Measurements from ENCODE around the gene SCLT1.

Gene SCLT1

DNA sequence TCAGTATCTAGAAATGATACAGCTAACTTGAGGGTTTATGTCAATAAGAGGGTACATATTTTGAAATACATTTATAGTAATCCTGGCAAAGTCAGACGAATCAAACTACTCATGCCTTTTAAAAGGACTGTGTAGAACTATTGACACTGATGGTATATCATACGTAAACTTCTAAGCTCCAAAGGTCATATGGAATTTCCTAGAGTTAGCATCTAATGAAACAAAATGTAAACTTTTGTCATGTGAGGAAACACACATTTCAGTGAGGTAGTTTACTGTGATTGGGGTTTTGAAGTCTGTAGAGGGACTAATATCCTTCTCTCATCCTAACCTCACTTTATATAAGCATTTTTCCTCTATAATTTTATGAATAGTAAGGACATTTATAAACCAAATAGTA is 138.4 kb downstream of the SCLT1 start:
- no peak for DNase-seq

DNA sequence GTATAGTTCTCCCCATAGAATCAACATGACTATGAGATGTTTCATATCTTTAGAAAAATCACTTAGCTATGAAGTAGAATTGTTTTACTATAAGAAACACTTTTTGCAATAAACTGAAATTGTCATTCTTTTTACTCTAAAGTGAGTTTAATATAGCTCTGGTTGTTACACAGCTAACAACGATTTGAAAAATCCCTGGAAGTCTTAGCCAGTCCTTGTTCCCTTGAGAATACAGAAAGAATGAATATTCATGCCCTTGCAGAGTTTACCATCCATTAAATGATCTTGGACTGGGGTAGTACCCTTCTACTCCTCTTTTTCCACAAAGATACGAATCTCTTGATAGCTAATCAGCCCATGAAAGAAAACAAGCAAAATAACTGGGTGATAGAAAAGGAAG is 142.0 kb downstream of the SCLT1 start:
- DNase-seq: no peak

DNA sequence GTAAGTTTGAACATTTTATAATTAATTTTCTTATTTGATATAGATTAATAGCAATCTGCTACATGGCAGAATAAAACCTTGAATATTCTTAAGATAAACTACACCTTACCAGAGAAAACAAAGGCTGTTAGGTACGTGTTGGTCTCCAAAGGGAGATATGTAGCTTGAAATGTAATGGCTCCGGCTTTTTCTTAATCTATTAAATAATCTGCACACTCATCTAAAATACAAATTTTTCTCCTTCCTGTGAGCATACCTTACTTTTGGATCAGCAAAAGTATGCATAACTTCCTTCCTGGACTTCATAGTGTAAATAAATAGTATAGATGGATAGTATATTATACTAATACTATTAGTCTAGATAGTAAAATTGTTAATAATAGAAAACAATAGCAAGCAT is 142.5 kb downstream of the SCLT1 start:
- DNase-seq: no peak

DNA sequence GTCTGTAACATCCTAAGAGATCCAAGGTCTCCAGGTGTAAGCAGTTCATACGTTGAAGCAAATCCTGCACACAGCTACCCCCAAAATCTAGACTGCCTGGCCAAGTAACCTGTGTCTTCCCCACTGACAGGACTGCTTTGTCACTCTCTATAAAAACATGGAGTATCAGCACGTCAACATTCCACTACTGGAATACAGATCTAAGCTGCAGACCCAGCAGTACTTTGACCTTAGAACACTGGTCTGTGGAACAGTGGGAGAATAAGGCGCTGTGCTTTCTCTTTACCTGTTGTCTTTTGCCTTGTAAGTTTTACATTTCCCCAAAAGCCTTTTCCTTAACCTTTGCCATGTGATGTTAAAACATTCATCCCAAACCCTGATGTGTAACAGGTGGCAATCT is 146.4 kb downstream of the SCLT1 start:
- DNase-seq: no peak

DNA sequence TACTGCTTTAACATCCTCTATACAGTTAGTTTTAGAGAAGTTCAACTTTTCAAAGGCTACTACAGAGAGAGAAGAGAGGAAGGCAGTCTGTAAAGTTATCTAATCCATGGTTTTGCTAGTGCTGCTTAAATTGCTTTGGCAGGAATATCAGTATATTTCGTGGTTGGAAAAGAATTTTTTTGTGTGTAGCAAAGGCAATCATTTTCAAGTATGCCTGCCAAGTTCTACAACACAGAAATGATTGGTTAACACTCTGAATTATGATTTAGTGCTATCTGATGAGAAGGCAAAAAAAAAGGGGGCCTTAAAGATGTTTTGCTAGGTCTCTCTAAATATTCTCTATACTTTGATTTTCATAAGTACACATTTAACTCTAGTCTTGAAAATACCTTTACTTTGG is 150.7 kb downstream of the SCLT1 start:
- no peak for DNase-seq

DNA sequence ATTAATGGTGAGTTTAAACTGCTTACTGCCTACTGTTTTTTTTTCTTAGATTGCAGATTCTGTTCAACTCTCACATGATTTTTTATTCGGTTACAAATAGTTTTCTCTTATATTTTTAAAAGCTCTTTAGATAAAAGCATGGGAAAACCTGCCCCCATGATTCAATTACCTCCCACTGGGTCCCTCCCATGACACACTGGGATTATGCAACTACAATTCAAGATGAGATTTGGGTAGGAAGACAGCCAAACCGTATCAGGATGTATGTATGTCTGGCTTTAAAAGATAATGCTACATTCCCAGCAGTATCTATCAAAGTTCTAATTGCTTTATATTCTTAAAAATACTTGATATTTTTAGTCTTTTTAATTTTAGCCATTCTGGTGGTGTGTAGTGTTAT is 152.4 kb downstream of the SCLT1 start:
- no peak for DNase-seq

DNA sequence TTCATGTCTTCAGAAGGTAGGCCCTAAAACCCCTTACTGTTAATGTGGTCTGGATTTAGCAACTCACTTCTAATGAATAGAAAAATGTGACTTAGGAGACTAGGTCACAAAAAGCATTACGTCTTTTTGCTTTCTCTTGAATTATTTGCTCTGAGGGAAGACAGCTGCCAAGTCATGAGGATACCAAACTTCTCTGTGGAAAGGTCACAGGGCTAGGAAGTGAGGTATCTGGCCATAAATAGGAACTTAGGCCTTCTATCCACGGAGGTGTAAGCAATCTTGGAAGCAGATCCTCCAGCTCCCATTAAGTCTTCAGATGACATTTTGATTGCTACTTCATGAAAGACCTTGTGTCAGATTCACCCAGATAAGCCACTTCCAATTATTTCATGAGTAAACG is 163.3 kb downstream of the SCLT1 start:
- no peak for DNase-seq

DNA sequence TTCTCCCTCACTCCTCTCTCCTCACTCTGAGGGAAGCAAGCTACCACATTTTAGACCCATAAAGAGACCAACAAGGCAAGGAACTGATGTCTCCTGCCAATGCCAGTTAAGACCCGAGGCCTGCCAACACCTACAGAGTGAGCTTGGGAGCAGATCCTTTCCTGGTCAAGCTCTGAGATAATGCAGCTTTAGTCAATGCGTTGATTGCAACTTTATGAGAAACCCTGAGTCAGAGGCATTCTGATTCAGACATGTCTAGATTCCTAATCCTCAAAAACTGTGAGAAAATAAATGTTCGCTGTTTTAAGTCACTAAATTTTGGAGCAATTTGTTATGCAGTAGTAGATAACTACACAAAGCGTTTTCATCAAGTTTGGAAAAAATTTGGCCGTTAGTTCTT is 168.4 kb downstream of the SCLT1 start:
- no peak for DNase-seq

DNA sequence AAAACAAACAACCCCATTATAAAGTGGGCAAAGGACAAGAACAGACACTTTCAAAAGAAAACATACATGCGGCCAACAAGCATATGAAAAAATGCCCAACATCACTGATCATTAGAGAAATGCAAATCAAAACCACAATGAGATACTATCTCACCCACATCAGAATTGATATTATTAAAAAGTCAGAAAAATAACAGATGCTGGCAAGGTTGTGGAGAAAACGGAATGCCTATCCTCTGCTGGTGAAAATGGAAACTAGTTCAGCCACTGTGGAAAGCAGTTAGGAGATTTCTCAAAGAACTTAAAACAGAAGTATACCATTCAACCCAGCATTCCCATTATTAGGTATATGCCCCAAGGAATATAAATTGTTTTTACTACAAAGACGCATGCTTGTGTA is 171.4 kb downstream of the SCLT1 start:
- no peak for DNase-seq

DNA sequence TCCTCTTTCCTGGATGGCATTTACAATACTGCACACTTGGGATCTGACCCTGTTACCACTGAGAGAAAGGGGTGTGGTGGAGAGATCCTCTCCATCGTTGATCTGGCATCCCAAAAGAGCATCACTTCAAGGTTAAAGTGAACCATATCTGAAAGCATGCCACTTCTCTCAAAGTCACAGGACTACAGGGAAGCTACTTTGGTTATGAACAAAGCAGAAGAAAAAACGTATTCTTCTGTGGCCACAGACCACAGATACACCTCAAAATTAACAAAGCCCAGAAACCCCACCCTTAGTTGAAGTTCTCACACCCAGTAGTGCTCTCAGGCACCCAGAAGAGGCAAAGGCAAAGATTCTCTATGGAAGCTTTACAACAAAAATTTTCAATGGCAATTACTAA is 175.6 kb downstream of the SCLT1 start:
- no peak for DNase-seq

DNA sequence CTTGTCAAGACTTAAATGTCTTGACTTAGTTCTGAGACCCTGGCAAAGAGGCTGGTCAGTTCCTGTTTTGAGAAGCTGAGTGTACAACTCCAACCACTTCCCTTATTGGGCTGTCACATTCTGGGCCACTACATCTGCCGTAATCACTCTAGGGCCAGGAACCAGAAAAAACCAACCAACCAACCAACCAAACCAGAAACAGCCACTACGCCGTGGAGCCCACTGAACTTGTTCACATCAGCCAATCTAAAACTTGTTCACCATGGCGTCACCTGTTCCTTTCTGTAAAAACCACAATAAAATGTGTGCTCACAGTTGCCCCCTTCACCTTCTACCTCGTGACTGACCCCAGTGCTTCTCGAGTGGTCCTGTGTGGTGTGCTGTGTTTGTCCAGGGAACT is 176.5 kb downstream of the SCLT1 start:
- DNase-seq: no peak

DNA sequence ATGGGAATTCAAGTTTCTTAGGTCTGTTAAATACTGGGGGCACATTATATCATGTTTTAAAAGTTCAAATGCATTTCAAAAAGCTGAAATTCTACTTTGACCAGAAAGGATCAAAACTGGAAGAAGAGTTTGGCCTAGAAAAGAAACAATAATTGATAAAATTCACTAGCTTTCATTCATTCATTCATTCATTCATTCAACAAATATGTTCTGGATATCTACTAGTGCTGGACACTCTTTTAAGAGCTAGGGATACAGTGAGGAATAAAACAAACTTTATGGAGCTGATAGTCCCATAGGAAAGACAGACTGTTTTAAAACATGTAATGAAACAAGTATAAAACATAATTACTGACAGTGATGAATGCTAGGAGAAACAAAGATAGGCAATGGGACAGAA is 177.8 kb downstream of the SCLT1 start:
- DNase-seq: no peak

DNA sequence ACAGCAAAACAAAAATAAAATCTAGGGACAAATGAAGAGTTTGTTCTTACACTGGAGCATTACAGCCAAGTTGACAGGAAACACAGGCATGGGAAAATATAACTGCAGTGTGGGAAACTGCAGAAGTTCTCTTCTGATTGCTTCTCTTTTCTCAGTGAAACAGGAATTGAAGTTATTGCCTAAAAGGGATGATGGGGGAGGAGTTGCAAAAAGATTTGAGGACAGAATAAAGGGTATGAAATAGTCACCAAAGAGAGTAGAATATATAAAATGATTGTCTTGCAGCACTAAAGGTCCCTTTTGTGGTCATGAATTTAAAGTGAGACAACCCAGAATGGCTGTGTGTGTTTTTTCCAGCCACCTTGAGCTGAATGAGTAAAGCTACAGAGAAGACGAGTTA is 180.1 kb downstream of the SCLT1 start:
- no peak for DNase-seq

DNA sequence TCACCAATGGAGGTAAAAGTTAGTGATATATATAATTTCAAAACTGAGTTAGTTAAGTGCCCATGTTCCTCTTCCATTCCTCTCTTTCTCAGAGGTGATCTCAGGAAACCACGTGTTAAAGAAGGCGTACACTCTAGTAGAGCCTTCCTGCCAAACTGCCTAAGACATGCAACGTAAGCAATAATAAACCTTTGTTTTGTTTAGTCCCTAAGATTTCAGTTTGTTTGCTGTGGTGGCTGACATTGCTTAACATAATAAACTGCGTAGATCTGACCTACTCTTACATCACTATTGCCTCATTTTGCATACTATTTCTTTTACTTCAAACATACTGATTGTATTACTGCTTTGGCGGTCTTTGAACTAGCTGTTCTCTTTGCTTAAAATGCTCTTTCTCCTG is 184.6 kb downstream of the SCLT1 start:
- no peak for DNase-seq

DNA sequence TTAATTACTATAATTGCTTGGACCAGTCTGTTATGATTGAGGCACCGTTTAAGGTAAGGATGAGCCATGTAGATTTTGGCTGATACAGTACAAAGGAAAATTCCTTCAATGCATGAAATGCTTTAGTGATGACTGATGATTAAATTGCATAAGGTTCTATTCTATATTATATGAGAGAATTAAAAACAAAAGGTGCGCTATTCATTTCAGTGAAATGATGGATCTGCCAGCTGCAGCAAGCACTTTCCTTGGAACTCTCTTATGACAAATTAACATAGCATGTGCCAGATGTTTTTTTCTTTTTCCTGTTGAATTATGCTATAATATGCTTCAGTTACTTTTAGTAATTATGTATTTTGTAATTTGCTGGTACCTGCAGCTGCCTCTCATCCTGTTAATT is 185.4 kb downstream of the SCLT1 start:
- no peak for DNase-seq

DNA sequence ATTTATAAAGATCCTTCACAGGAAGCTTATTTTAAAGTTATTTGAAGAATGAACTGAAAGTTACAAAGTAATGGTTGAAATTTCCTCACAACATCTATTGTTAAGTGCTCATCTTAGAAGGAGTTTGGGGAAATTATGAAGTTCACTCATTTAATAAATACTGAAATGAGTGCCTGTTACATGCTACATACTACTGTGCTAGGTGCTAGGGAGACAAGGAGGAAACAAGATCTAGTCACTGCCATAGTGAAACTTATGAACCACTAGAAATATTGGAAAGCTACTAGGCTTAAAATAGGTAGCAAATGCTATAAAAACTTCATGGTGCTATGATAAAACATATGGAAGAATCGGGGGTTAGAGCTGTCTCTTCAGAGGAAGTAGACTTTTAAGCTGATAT is 186.8 kb downstream of the SCLT1 start:
- DNase-seq: no peak

DNA sequence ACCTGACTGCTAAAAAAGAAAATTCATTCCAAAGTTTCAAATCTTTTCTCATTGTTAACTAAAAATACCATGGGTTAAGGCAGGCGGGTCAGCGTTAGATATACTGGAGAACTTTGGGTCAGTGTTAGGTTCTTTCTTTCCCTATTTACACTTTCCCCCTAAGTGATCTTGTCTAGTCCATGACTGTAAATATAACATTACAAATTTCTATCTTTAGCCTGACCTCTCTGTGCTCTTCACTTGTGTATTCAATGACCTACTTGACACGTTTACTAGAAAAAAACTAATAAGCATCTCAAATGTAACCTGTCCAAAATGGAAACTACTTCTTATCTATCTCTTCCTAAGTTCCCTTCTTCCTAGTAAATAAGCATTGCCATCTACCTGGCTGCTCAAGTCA is 188.5 kb downstream of the SCLT1 start:
- no peak for DNase-seq

DNA sequence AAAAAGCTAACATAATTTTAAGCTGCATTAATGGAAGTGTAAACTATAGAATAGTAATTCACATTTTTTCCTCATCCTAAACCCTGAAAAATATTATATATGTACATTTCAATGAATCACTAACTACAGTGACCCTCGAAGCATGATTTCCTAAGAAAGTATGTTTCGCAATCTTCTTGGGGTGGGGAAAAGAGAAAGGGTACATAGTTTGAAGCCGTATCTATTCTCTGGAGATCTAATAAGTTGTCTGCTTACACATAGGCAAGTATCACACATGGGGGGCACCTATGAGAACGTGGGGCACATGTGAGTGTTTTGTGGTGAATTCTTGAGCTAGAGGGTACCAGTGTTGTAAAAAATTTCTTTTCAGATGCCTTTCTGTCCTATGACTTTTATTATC is 212.7 kb downstream of the SCLT1 start:
- DNase-seq: no peak

DNA sequence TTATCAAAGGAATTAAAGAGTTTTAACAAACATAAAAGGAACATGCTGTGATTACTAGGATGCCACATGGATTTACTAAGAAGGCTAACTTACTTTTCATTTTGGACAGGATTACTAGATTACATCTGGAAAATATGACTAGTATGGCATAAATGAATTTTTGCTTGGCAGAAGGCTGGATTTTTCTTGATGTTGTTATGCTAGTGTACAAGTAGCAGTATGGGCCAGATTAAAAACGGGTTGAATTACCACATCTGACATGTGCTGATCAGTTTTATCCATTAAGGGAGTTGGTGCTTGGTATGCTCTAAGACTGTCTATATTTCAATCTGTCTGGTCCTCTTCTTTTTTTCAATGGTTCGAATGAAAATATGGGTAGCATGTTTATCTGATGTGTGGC is 213.4 kb downstream of the SCLT1 start:
- no peak for DNase-seq

DNA sequence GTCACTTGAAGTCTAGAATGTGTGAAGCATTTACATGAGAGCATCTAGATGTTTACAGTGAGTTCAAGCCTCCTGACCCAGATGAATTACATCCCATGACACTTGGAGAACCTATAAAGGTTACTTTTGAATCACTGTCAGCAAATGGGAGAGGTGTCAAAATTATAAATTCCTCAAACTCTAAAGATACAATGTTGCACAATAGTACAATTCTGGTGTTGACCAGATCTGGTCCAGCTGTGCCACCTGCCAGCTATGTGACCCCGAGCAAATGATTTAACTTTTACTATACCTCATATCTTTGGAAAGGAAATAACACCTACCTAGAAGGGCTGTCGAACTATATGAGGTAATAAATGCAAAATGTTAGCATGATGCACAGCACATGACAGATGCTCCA is 214.1 kb downstream of the SCLT1 start:
- no peak for DNase-seq

DNA sequence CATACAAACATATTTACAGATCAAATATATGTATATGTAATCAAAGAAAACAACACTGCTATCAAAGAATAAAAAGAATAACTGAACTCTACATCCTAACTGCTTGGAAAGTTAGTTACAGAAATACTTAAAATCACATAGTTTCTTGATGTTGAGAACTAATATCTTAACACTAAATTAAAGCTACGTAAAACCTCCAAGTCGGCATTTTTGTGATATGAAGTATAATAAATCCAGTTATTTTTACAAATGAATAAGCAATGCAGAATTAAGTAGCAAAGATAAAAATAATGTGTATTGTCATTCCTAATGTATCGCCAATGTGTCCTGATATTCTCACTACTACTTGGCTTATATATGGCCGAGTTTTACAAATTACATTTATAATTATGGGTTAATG is 215.4 kb downstream of the SCLT1 start:
- DNase-seq: no peak

DNA sequence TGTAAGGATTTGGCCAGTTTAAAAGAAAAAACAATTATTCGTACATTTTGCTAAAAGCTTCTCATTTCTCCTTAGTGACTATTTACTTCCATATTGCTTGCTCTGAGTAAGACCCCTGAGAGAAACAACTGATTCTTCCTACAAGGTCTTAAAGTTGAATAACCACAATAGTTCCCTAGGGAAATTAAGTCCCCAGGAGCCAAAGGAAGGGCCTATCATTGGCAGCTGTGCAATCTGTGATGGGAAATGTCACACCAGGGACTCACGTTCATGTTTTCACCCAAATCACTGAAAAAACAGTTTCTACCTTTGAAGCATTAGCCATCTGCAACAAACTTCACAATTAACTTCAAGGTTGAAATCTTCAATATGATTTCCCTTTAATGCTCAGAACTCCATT is 217.1 kb downstream of the SCLT1 start:
- no peak for DNase-seq

DNA sequence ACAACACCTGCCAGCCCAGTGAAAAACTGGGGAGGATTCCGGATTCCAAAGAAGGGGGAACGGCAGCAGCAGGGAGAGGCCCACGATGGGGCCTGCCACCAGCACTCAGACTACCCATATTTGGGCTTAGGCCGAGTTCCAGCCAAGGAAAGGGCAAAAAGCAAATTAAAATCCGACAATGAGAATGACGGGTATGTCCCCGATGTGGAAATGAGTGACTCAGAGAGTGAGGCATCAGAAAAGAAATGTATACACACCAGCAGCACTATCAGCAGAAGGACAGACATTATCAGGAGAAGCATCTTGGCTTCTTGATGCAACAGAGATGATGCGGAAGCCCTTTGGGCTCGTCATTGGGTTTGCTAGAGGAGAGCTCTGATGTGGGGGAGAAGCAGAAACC is 221.4 kb downstream of the SCLT1 start:
- no peak for DNase-seq

DNA sequence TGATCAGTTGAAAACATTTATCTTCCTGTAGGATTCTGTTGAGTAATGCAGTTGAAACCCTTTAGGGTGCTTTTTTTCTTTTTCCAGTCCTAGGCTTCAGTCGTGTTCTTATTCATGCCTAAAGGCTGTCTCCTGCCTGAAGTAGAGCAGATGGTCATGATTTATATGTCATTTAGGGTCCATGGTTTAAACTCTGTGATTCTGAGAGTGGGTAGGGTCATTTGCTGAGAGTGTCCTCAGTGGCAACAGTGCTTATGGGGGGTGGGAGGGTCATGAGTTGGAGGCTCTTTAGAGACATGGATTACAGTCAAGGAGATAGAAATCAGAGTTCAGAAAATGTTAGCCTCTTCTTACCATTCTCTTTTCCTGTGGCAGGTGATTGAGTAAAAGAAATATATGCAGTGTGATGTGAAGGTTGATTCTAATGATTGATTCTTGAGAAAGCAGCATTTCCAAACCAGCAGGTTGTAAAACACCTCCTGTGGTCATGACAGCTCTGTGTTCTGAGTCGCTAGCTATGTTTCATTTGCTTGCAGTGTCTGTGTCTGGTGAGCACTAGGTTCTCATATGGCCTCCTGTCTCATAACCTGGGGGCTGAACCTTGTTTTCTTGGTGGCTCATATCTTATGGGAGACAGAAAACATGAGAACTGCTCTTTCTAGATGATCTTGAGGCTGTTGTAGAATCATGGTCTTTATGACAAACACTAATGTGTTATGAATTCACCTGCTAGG is 223.4 kb downstream of the SCLT1 start:
- DNase-seq: no peak

DNA sequence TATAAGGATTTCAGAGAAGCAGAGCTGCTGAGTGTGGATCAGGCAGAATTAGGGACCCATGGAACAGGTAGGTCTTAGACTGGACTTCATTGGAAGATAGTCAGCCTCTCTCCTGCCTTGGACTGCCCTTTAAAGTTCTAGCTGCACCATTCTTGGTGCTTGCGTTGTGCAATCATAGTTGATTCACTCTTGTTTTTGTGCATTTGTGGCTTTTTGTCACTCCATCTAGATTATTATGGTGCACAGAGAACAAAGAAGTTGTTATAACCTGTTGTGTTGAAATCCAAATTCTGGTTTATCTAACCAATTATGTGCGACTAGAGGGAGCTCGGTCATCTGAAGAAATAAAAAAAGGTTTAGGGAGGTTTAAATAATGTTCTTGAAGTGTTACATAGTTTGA is 224.6 kb downstream of the SCLT1 start:
- DNase-seq: no peak

DNA sequence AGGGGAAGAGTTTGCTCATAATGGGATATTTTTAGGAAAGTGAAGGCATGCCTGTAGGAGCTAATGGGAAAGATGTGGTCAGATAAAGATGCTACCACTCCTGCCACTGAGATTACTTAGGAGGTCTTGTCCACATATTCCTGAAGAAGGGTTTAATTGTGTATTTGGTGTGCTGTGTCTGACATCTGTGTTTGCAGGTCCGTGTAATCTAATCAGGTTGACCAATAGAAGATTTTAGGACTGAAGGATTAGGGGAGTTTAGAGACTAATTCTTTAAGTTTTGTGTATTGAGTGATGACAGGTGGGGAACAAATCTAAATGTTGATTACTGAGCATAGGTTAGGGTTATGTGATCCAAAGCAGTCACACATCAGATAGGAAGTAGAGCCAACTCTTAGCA is 226.6 kb downstream of the SCLT1 start:
- DNase-seq: no peak

Measured in NCI-H1417 treated with DMSO at 0.1 percent for 48 hours (cell line).